Activated CD4-positive, alpha-beta memory T cell treated with anti-CD3 and anti-CD28 coated beads, Interleukin-2, amount 10 ng/mL, durations not matched to agents 7 days and 5 days (primary cell): Measurements from ENCODE around the gene FGF12. TPM values are rescaled to one million over a fixed set of nuclear protein-coding genes. Genes with fewer than 3 reads are reported as not detected.

Source experiments
- CTCF ChIA-PET: fragments of 350-600 bp; sonication (Branson Sonifier 250); formaldehyde crosslinking; loops from one replicate; lab custom pipeline; 2021; ENCODE audit warnings: antibody characterized with exemption, inconsistent platforms; lab: Charles Lee
- POLR2A ChIA-PET: fragments of 350-600 bp; sonication (Branson Sonifier 250); formaldehyde crosslinking; loops from one replicate; lab custom pipeline; 2021; ENCODE audit warnings: antibody characterized with exemption; lab: Charles Lee
- DNase-seq: peaks from one replicate; pipeline ENCODE4 v3.0.0-alpha.2; 2020
- H3K27ac Mint-ChIP-seq: one replicate; pipeline ENCODE4 v1.8.0; 2021; ENCODE audit warnings: mild to moderate bottlenecking, mixed read lengths
- H3K27me3 Mint-ChIP-seq: one replicate; pipeline ENCODE4 v1.8.0; 2021; ENCODE audit warnings: mixed read lengths
- H3K36me3 Mint-ChIP-seq: one replicate; pipeline ENCODE4 v1.8.0; 2021; ENCODE audit warnings: low read depth, mixed read lengths
- H3K4me1 Mint-ChIP-seq: one replicate; pipeline ENCODE4 v1.8.0; 2021; ENCODE audit warnings: mixed read lengths
- H3K4me3 Mint-ChIP-seq: one replicate; pipeline ENCODE4 v1.8.0; 2021; ENCODE audit warnings: mild to moderate bottlenecking, mixed read lengths
- H3K9me3 Mint-ChIP-seq: one replicate; pipeline ENCODE4 v1.8.0; 2021; ENCODE audit warnings: mixed read lengths
- total RNA-seq, 2 experiments: library from RNA; stranded (reverse); gene quantifications; one replicate each; pipeline ENCODE4 v1.2.3, GENCODE V29; 2021

Gene FGF12
- total RNA-seq, 2 experiments from 2014 or later: not detected

GRCh38 chr3:192566706-192567290, 160.5 kb downstream of the FGF12 start:
- Mint-ChIP-seq H3K27me3 (peaks cover 12% of the 10 kb centered on the region), H3K27ac (no peak overlapping the region), H3K4me1 (peaks cover 8% of the 10 kb centered on the region), H3K36me3 (no peaks in the 10 kb centered on the region), H3K4me3 (no peak overlapping the region), H3K9me3 (no peaks in the 10 kb centered on the region)
- peak; percentile 68 for DNase-seq
- CTCF ChIA-PET: interaction anchor here (0.9 to 1.2 kb wide), 2 partner anchors 235 to 474 kb away, joined by 4 to 5 read pairs; no protein-coding TSS in a partner anchor
- POLR2A ChIA-PET: no interaction called here

GRCh38 chr3:192564611-192565010, 162.7 kb downstream of the FGF12 start:
- H3K36me3 Mint-ChIP-seq: no peaks in the 10 kb centered on the region
- peaks cover 1% of the 10 kb centered on the region for H3K27me3 Mint-ChIP-seq
- no peak overlapping the region for H3K27ac Mint-ChIP-seq
- no peak overlapping the region for H3K4me3 Mint-ChIP-seq
- CTCF ChIA-PET: interaction anchor here (1.0 to 2.1 kb wide), 3 partner anchors 10 to 1008 kb away, joined by 3 to 5 read pairs (median 4); no protein-coding TSS in a partner anchor
- no peak for DNase-seq
- POLR2A ChIA-PET: no interaction called here
- H3K4me1 Mint-ChIP-seq: no peaks in the 10 kb centered on the region
- no peaks in the 10 kb centered on the region for H3K9me3 Mint-ChIP-seq

GRCh38 chr3:192563417-192563816, 163.9 kb downstream of the FGF12 start:
- H3K9me3 Mint-ChIP-seq: no peaks in the 10 kb centered on the region
- H3K36me3 Mint-ChIP-seq: no peaks in the 10 kb centered on the region
- H3K27me3 Mint-ChIP-seq: no peaks in the 10 kb centered on the region
- ChIA-PET CTCF (no interaction called here), POLR2A (no interaction called here)
- H3K4me1 Mint-ChIP-seq: no peaks in the 10 kb centered on the region
- no peak overlapping the region for H3K27ac Mint-ChIP-seq
- H3K4me3 Mint-ChIP-seq: no peak overlapping the region
- no peak for DNase-seq

- H3K27ac Mint-ChIP-seq: no peak overlapping the region
- ChIA-PET POLR2A (no interaction called here), CTCF (no interaction called here)
- no peaks in the 10 kb centered on the region for H3K4me1 Mint-ChIP-seq
- H3K27me3 Mint-ChIP-seq: no peaks in the 10 kb centered on the region
- no peaks in the 10 kb centered on the region for H3K36me3 Mint-ChIP-seq
- no peak overlapping the region for H3K4me3 Mint-ChIP-seq
- no peaks in the 10 kb centered on the region for H3K9me3 Mint-ChIP-seq
- DNase-seq: no peak
Observed at GRCh38 chr3:192553707-192554106, 173.6 kb downstream of the FGF12 start.

- H3K36me3 Mint-ChIP-seq: no peaks in the 10 kb centered on the region
- no peak overlapping the region for H3K27ac Mint-ChIP-seq
- no peaks in the 10 kb centered on the region for H3K4me1 Mint-ChIP-seq
- H3K9me3 Mint-ChIP-seq: no peaks in the 10 kb centered on the region
- DNase-seq: no peak
- no peak overlapping the region for H3K4me3 Mint-ChIP-seq
- POLR2A ChIA-PET: no interaction called here
- no peaks in the 10 kb centered on the region for H3K27me3 Mint-ChIP-seq
- CTCF ChIA-PET: no interaction called here
Observed at GRCh38 chr3:192550356-192550755, 177.0 kb downstream of the FGF12 start.

GRCh38 chr3:192545333-192545732, 182.0 kb downstream of the FGF12 start:
- ChIA-PET POLR2A (no interaction called here), CTCF (no interaction called here)
- no peak overlapping the region for H3K4me3 Mint-ChIP-seq
- H3K36me3 Mint-ChIP-seq: no peaks in the 10 kb centered on the region
- no peaks in the 10 kb centered on the region for H3K9me3 Mint-ChIP-seq
- no peak overlapping the region for H3K27ac Mint-ChIP-seq
- no peaks in the 10 kb centered on the region for H3K4me1 Mint-ChIP-seq
- DNase-seq: no peak
- no peaks in the 10 kb centered on the region for H3K27me3 Mint-ChIP-seq

GRCh38 chr3:192543163-192543562, 184.2 kb downstream of the FGF12 start:
- H3K27ac Mint-ChIP-seq: no peak overlapping the region
- H3K4me3 Mint-ChIP-seq: no peak overlapping the region
- no peaks in the 10 kb centered on the region for H3K27me3 Mint-ChIP-seq
- no peaks in the 10 kb centered on the region for H3K36me3 Mint-ChIP-seq
- no peak for DNase-seq
- H3K4me1 Mint-ChIP-seq: no peaks in the 10 kb centered on the region
- ChIA-PET CTCF (no interaction called here), POLR2A (no interaction called here)
- H3K9me3 Mint-ChIP-seq: no peaks in the 10 kb centered on the region

GRCh38 chr3:192516820-192517219, 210.5 kb downstream of the FGF12 start:
- no peak for DNase-seq
- CTCF ChIA-PET: no interaction called here
- peaks cover 2% of the 10 kb centered on the region for H3K4me1 Mint-ChIP-seq
- peaks cover 34% of the 10 kb centered on the region for H3K27me3 Mint-ChIP-seq
- no peaks in the 10 kb centered on the region for H3K9me3 Mint-ChIP-seq
- H3K4me3 Mint-ChIP-seq: no peak overlapping the region
- peaks cover 2% of the 10 kb centered on the region for H3K36me3 Mint-ChIP-seq
- H3K27ac Mint-ChIP-seq: no peak overlapping the region
- POLR2A ChIA-PET: no interaction called here

- Mint-ChIP-seq H3K27me3 (peaks cover 34% of the 10 kb centered on the region), H3K36me3 (peaks cover 2% of the 10 kb centered on the region), H3K27ac (no peak overlapping the region), H3K4me1 (peaks cover 2% of the 10 kb centered on the region), H3K9me3 (no peaks in the 10 kb centered on the region), H3K4me3 (no peak overlapping the region)
- CTCF ChIA-PET: interaction anchor here (0.6 kb wide), 1 partner anchor 87 kb away, joined by 3 read pairs; no protein-coding TSS in a partner anchor
- POLR2A ChIA-PET: no interaction called here
- DNase-seq: no peak
Observed at GRCh38 chr3:192515664-192516045, 211.7 kb downstream of the FGF12 start.

- no peak overlapping the region for H3K4me3 Mint-ChIP-seq
- H3K9me3 Mint-ChIP-seq: no peaks in the 10 kb centered on the region
- peaks cover 34% of the 10 kb centered on the region for H3K27me3 Mint-ChIP-seq
- CTCF ChIA-PET: interaction anchor here (0.6 kb wide), 1 partner anchor 88 kb away, joined by 3 read pairs; no protein-coding TSS in a partner anchor
- DNase-seq: no peak
- peaks cover 2% of the 10 kb centered on the region for H3K4me1 Mint-ChIP-seq
- peaks cover 2% of the 10 kb centered on the region for H3K36me3 Mint-ChIP-seq
- H3K27ac Mint-ChIP-seq: no peak overlapping the region
- POLR2A ChIA-PET: no interaction called here
Observed at GRCh38 chr3:192514754-192515663, 212.3 kb downstream of the FGF12 start.

GRCh38 chr3:192514081-192514753, 213.1 kb downstream of the FGF12 start:
- peaks cover 2% of the 10 kb centered on the region for H3K4me1 Mint-ChIP-seq
- CTCF ChIA-PET: no interaction called here
- DNase-seq: no peak
- no peak overlapping the region for H3K4me3 Mint-ChIP-seq
- peaks cover 34% of the 10 kb centered on the region for H3K27me3 Mint-ChIP-seq
- no peaks in the 10 kb centered on the region for H3K9me3 Mint-ChIP-seq
- H3K27ac Mint-ChIP-seq: no peak overlapping the region
- POLR2A ChIA-PET: no interaction called here
- peaks cover 2% of the 10 kb centered on the region for H3K36me3 Mint-ChIP-seq

GRCh38 chr3:192505731-192506130, 221.6 kb downstream of the FGF12 start:
- Mint-ChIP-seq H3K4me1 (no peaks in the 10 kb centered on the region), H3K9me3 (peaks cover 3% of the 10 kb centered on the region), H3K27me3 (no peaks in the 10 kb centered on the region), H3K4me3 (no peak overlapping the region), H3K27ac (no peak overlapping the region), H3K36me3 (no peaks in the 10 kb centered on the region)
- DNase-seq: no peak
- ChIA-PET CTCF (no interaction called here), POLR2A (no interaction called here)

- H3K27me3 Mint-ChIP-seq: no peaks in the 10 kb centered on the region
- ChIA-PET CTCF (no interaction called here), POLR2A (no interaction called here)
- no peak for DNase-seq
- H3K9me3 Mint-ChIP-seq: peaks cover 3% of the 10 kb centered on the region
- H3K4me3 Mint-ChIP-seq: no peak overlapping the region
- no peaks in the 10 kb centered on the region for H3K36me3 Mint-ChIP-seq
- no peaks in the 10 kb centered on the region for H3K4me1 Mint-ChIP-seq
- no peak overlapping the region for H3K27ac Mint-ChIP-seq
Observed at GRCh38 chr3:192501401-192501800, 225.9 kb downstream of the FGF12 start.
